CD8-positive, alpha-beta memory T cell (primary cell): ENCODE measurements around the gene IL21R. TPM values are rescaled to one million over a fixed set of nuclear protein-coding genes. Genes with fewer than 3 reads are reported as not detected.
"Not testable (repeated sequence)": the region's sequence is repeated elsewhere in the genome, so short reads cannot be mapped to it uniquely, and the experiment has no call there.

ENCODE experiments used
- CTCF ChIA-PET: fragments of 350-600 bp; sonication (Branson Sonifier 250); formaldehyde crosslinking; loops from one replicate; lab custom pipeline; 2021; ENCODE audit warnings: antibody characterized with exemption; lab: Charles Lee
- POLR2A ChIA-PET: fragments of 350-600 bp; sonication (Branson Sonifier 250); formaldehyde crosslinking; loops from one replicate; lab custom pipeline; 2021; ENCODE audit warnings: antibody characterized with exemption; lab: Charles Lee
- DNase-seq, 5 donors: peaks; one replicate each; pipeline versions ENCODE4 v3.0.0 to v3.0.0-alpha.2; 2020 to 2022; ENCODE audit warnings: mixed read lengths in 1 of 5
- H3K27ac ChIP-seq: one replicate; pipeline ENCODE4 v1.7.0; 2013; ENCODE audit warnings: low read depth, mild to moderate bottlenecking, low read length, moderate library complexity
- H3K27me3 ChIP-seq: 2 replicates; pipeline ENCODE4 v1.7.0; 2013; ENCODE audit warnings: low read length, mild to moderate bottlenecking; ENCODE audit not compliant: insufficient read depth, poor library complexity, severe bottlenecking
- H3K36me3 ChIP-seq: 2 replicates; pipeline ENCODE4 v1.7.0; 2013; ENCODE audit warnings: mild to moderate bottlenecking, low read length, moderate library complexity; ENCODE audit not compliant: insufficient read depth
- H3K4me1 ChIP-seq: 2 replicates; pipeline ENCODE4 v1.7.0; 2013; ENCODE audit warnings: mild to moderate bottlenecking, low read length, moderate library complexity; ENCODE audit not compliant: insufficient read depth
- H3K4me3 ChIP-seq: 2 replicates; pipeline ENCODE4 v1.7.0; 2013; ENCODE audit warnings: mild to moderate bottlenecking, low read length
- H3K9me3 ChIP-seq: 2 replicates; pipeline ENCODE4 v1.7.0; 2013; ENCODE audit warnings: mild to moderate bottlenecking, low read length
- H3K27ac Mint-ChIP-seq, 8 donors: one replicate each; pipeline ENCODE4 v1.8.0; 2020 to 2021; ENCODE audit warnings: mixed read lengths in 8 of 8, mild to moderate bottlenecking in 6 of 8, inconsistent platforms in 3 of 8, moderate library complexity in 3 of 8
- H3K27me3 Mint-ChIP-seq, 2 donors: one replicate each; pipeline ENCODE4 v1.8.0; 2020 to 2021; ENCODE audit warnings: mixed read lengths in 2 of 2, mild to moderate bottlenecking in 1 of 2, moderate library complexity in 1 of 2
- H3K36me3 Mint-ChIP-seq, 3 donors: one replicate each; pipeline ENCODE4 v1.8.0; 2020 to 2021; ENCODE audit warnings: mixed read lengths in 3 of 3, inconsistent platforms in 1 of 3, mild to moderate bottlenecking in 1 of 3
- H3K4me1 Mint-ChIP-seq, 3 donors: one replicate each; pipeline ENCODE4 v1.8.0; 2020 to 2021; ENCODE audit warnings: mixed read lengths in 3 of 3, inconsistent platforms in 1 of 3, mild to moderate bottlenecking in 1 of 3
- H3K4me3 Mint-ChIP-seq, 7 donors: one replicate each; pipeline ENCODE4 v1.8.0; 2020 to 2021; ENCODE audit warnings: mixed read lengths in 7 of 7, mild to moderate bottlenecking in 6 of 7, moderate library complexity in 4 of 7, inconsistent platforms in 2 of 7
- H3K9me3 Mint-ChIP-seq, 5 donors: one replicate each; pipeline ENCODE4 v1.8.0; 2020 to 2022; ENCODE audit warnings: mixed read lengths in 5 of 5, mild to moderate bottlenecking in 3 of 5, moderate library complexity in 2 of 5, inconsistent platforms in 1 of 5
- polyA plus RNA-seq: library from polyadenylated mRNA; unstranded; fragments of 300-500 nt; fragmentation: Illumina TruSeq; gene quantifications from one replicate; pipeline ENCODE4 v1.2.3, GENCODE V29; 2021
- total RNA-seq, 2 experiments: library from RNA; stranded (reverse); gene quantifications; one replicate each; pipeline ENCODE4 v1.2.3, GENCODE V29; 2021

IL21R gene
- total and polyA plus RNA-seq, 3 experiments from 2014 or later, result 53.7 to 84.5 (median 80.5) TPM

DNA sequence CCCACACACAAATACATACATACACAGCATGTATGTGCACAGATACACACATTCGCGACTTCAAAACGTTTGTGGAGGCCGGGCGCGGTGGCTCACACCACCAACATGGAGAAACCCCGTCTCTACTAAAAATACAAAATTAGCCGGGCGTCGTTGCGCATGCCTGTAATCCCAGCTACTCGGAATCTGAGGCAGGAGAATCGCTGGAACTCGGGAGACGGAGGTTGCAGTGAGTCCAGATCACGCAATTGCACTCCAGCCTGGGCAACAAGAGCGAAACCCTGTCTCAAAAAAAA lies 55.6 kb downstream of the IL21R start:
- H3K27me3 Mint-ChIP-seq, H3K4me3 ChIP-seq, DNase-seq, H3K9me3 Mint-ChIP-seq, H3K36me3 ChIP-seq, POLR2A ChIA-PET, H3K4me3 Mint-ChIP-seq, H3K9me3 ChIP-seq, H3K27me3 ChIP-seq, H3K27ac ChIP-seq: not testable (repeated sequence)
- peaks cover 50 to 85% (median 52%) of the 10 kb centered on the region in 3 donors for H3K4me1 Mint-ChIP-seq
- peak overlapping the region in 6 of 8 donors; percentile 87 to 99 (median 93) for H3K27ac Mint-ChIP-seq
- H3K4me1 ChIP-seq, result peaks cover 61% of the 10 kb centered on the region
- H3K36me3 Mint-ChIP-seq, result peaks cover 6 to 28% (median 6%) of the 10 kb centered on the region in 3 donors
- CTCF ChIA-PET, result interaction anchor here (1.1 to 1.2 kb wide), 2 partner anchors 227 to 306 kb away, joined by 3 read pairs; no protein-coding TSS in a partner anchor

DNA sequence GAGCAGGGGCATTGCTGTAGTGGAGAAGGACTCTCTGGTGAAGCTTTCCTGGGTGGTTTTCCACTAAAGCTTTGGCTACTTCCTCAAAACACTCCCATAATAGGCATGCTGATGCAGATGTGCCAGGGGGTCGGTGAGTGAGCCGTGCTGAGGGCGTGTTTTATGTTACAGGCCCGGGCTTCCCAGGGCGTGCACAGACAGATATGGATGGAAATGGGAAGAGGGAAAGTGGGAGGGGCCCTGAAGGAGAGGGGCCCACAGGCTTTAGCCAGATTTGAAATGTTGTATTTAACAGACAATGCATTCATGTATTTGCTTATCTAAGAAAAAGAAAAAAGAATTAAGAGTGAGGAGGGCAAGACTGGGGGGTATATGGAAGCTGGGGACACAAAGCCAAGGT lies 56.3 kb downstream of the IL21R start:
- peak overlapping the region in 1 of 7 donors; percentile 38 for H3K4me3 Mint-ChIP-seq
- no peak overlapping the region for H3K27ac ChIP-seq
- peaks cover 6 to 28% (median 6%) of the 10 kb centered on the region in 3 donors for H3K36me3 Mint-ChIP-seq
- H3K36me3 ChIP-seq, result peaks cover 5% of the 10 kb centered on the region
- ChIA-PET CTCF (interaction anchor here (0.9 to 1.8 kb wide), 6 partner anchors 9 to 306 kb away, joined by 3 to 5 read pairs (median 3); partner anchors contain the start of gene KDM8), POLR2A (no interaction called here)
- H3K27ac Mint-ChIP-seq, result peak overlapping the region in 7 of 8 donors; percentile 17 to 89 (median 74)
- H3K9me3 Mint-ChIP-seq, result no peaks in the 10 kb centered on the region
- peaks cover 64% of the 10 kb centered on the region for H3K4me1 ChIP-seq
- peaks cover 0 to 2% of the 10 kb centered on the region in 2 donors for H3K27me3 Mint-ChIP-seq
- H3K9me3 ChIP-seq, result no peaks in the 10 kb centered on the region
- peaks cover 49 to 85% (median 53%) of the 10 kb centered on the region in 3 donors for H3K4me1 Mint-ChIP-seq
- no peak overlapping the region for H3K4me3 ChIP-seq
- DNase-seq, result no peak
- H3K27me3 ChIP-seq, result no peaks in the 10 kb centered on the region

DNA sequence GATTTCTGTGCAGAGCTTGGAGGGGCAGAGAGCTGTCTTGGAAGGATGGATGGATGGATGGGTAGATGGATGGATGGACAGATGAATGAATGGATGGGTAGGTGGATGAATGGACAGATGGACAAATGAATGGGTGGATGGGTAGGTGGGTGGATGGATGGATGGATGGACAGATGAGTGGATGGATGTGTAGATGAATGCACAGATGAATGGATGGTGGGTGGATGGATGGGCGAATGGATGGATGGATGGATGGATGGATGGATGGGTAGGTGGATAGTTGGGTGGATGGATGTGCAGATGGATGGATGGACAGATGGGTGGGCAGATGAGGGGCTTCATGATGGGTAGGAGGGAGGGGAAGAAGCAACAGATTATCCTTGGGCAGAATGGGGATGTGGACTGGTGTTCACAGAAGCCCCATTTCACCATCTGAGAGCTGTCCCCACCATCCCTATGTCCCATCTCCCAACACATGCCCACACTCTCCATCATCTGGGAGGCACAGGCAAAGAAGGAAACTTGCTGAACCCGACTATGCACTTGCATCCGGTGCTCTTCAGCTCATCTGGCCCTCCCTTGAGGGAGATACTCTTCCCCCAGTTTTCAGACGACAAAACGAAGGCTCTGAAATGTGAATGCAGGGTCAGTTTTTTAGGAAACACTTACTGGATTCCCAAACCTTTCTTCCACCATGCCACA lies 57.2 kb downstream of the IL21R start:
- Mint-ChIP-seq H3K36me3 (peaks cover 6 to 35% (median 6%) of the 10 kb centered on the region in 3 donors), H3K9me3 (no peaks in the 10 kb centered on the region), H3K4me3 (peak overlapping the region in 3 of 7 donors; percentile 4 to 53 (median 38)), H3K4me1 (peaks cover 55 to 90% (median 59%) of the 10 kb centered on the region in 3 donors), H3K27ac (peak overlapping the region in 7 of 8 donors; percentile 62 to 91 (median 85)), H3K27me3 (peaks cover 0 to 6% of the 10 kb centered on the region in 2 donors)
- H3K4me3 ChIP-seq, result no peak overlapping the region
- H3K36me3 ChIP-seq, result peaks cover 5% of the 10 kb centered on the region
- peaks cover 73% of the 10 kb centered on the region for H3K4me1 ChIP-seq
- no peaks in the 10 kb centered on the region for H3K27me3 ChIP-seq
- no peak overlapping the region for H3K27ac ChIP-seq
- CTCF ChIA-PET, result interaction anchor here (0.9 to 1.8 kb wide), 9 partner anchors 8 to 280 kb away, joined by 3 to 9 read pairs (median 3); partner anchors contain the start of gene KDM8
- POLR2A ChIA-PET, result interaction anchor here (1.0 to 1.4 kb wide), 2 partner anchors 8 to 224 kb away, joined by 3 to 7 read pairs; no protein-coding TSS in a partner anchor
- no peak for DNase-seq
- H3K9me3 ChIP-seq, result no peaks in the 10 kb centered on the region

DNA sequence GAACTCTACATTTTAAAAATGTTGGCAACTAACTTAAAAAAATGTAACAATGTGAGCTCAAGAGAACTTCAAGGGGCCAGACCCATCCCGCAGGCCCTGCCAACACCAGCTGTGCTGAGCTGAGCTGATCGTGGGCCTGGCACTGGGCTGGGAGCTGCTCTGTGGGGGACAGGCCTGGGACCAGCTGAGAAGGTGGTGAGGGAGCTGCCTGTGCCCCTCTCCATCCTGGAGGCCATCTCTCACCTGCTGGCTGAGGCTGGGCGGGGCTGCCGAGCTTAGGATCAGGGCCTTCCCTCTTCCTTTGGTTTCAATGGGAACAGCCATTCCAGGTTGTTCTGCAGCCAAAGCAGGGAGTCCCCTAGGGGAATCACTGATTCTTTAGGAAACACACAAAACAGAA lies 58.2 kb downstream of the IL21R start:
- Mint-ChIP-seq H3K27ac (peak overlapping the region in 7 of 8 donors; percentile 12 to 91 (median 76)), H3K4me1 (peaks cover 55 to 95% (median 59%) of the 10 kb centered on the region in 3 donors), H3K36me3 (peaks cover 6 to 40% (median 6%) of the 10 kb centered on the region in 3 donors), H3K9me3 (no peaks in the 10 kb centered on the region), H3K4me3 (peak overlapping the region in 3 of 7 donors; percentile 19 to 61 (median 28)), H3K27me3 (peaks cover 0 to 5% of the 10 kb centered on the region in 2 donors)
- Histone ChIP-seq H3K4me1 (peaks cover 78% of the 10 kb centered on the region), H3K27ac (no peak overlapping the region), H3K36me3 (peaks cover 5% of the 10 kb centered on the region), H3K4me3 (no peak overlapping the region), H3K27me3 (no peaks in the 10 kb centered on the region), H3K9me3 (no peaks in the 10 kb centered on the region)
- CTCF ChIA-PET, result interaction anchor here (0.9 to 1.8 kb wide), 8 partner anchors 53 to 307 kb away, joined by 3 to 9 read pairs (median 4); partner anchors contain the start of gene KDM8
- POLR2A ChIA-PET, result interaction anchor here (0.5 to 1.4 kb wide), 3 partner anchors 10 to 298 kb away, joined by 3 to 7 read pairs (median 3); no protein-coding TSS in a partner anchor
- no peak for DNase-seq

DNA sequence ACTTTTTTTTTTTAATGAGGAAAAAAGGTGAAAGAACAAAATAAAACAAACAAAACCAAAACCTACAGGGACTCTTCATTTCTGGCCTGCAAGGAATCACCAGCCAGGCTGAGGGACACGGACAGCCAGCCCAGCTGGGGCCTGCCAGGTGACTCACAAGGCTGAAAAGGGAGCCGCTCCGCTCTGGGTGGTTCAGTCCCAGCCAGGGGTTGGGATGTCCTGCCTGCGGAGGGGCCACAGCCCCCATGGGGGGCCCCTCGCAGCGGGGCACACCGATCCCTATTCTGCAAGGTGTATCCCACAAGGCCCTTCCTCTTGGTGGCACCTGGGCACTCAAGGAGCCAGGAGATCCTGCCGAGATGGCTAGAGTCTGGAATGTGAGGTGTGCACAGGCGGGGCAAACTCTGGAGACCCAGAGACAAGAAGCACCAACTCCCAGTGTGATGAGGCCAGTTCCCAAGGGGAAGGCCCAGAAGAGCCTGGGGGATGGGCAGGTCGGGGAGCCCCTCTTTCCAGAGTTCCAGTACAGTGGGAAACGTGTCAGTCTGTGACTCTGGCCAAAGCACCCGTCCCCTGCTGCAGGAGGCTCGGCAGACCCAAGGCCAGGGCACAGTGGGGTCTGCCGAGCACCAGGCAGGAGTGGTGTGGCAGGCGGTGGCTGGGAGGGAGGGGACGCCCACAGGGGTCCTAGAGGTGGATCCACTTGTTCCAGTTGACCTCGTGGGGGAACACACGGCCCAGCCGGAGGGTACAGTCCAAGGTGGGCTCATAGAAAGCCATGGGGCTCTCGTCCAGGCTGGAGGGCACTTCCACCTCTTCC lies 58.9 kb downstream of the IL21R start:
- DNase-seq, result no peak
- Mint-ChIP-seq H3K4me1 (peaks cover 55 to 95% (median 58%) of the 10 kb centered on the region in 3 donors), H3K4me3 (peak overlapping the region in 5 of 7 donors; percentile 27 to 74 (median 36)), H3K27ac (peak overlapping the region; percentile 53 to 99 (median 85)), H3K27me3 (peaks cover 0 to 5% of the 10 kb centered on the region in 2 donors), H3K36me3 (peaks cover 6 to 44% (median 6%) of the 10 kb centered on the region in 3 donors), H3K9me3 (no peaks in the 10 kb centered on the region)
- H3K4me1 ChIP-seq, result peaks cover 78% of the 10 kb centered on the region
- H3K4me3 ChIP-seq, result no peak overlapping the region
- ChIA-PET CTCF (interaction anchor here (1.1 to 1.3 kb wide), 5 partner anchors 94 to 308 kb away, joined by 3 to 9 read pairs (median 4); no protein-coding TSS in a partner anchor), POLR2A (interaction anchor here (1.4 kb wide), 1 partner anchor 10 kb away, joined by 7 read pairs; no protein-coding TSS in a partner anchor)
- H3K27ac ChIP-seq, result no peak overlapping the region
- H3K36me3 ChIP-seq, result peaks cover 6% of the 10 kb centered on the region
- H3K27me3 ChIP-seq, result no peaks in the 10 kb centered on the region
- H3K9me3 ChIP-seq, result no peaks in the 10 kb centered on the region

DNA sequence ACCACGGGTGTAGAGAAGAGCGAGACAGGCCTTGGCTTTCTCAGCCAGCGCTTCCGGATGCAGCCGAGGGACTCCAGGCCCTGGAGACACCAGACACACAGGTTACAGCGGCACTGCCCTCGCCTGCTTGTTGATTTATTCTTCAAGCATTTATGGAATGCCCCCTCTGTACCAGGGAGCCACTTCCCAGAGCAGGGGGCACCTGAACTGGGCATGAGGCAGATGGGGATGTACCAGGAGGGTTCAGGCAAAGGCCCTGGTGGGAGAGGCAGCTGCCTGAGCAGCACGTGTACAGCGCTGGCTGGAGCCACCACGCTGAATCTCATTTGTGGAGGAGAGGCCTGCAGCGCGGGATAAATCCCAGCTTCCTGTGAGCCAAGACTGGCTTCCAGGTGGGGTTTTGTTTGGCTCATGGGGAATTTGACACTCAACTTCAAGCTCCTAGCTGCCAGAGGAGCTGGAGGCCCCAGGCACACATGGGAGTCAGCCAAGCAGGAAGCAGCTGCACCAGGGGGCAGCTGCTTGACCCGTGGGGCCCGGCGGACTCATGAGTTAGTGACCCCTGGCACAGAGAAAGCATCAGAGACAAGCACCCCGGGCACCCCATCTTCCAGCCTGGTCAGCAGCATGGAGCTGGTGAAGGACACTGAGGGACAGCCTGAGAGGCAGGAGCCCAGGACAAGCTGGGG lies 59.7 kb downstream of the IL21R start:
- Histone ChIP-seq H3K4me3 (no peak overlapping the region), H3K4me1 (peaks cover 74% of the 10 kb centered on the region), H3K27ac (no peak overlapping the region), H3K27me3 (no peaks in the 10 kb centered on the region), H3K9me3 (no peaks in the 10 kb centered on the region), H3K36me3 (peaks cover 12% of the 10 kb centered on the region)
- H3K27ac Mint-ChIP-seq, result peak overlapping the region; percentile 53 to 99 (median 85)
- DNase-seq, result no peak
- peak overlapping the region in 6 of 7 donors; percentile 26 to 91 (median 45) for H3K4me3 Mint-ChIP-seq
- H3K36me3 Mint-ChIP-seq, result peaks cover 6 to 52% (median 6%) of the 10 kb centered on the region in 3 donors
- H3K4me1 Mint-ChIP-seq, result peaks cover 55 to 95% (median 61%) of the 10 kb centered on the region in 3 donors
- peaks cover 0 to 5% of the 10 kb centered on the region in 2 donors for H3K27me3 Mint-ChIP-seq
- no peaks in the 10 kb centered on the region for H3K9me3 Mint-ChIP-seq
- ChIA-PET CTCF (interaction anchor here (0.7 to 3.3 kb wide), 9 partner anchors 11 to 305 kb away, joined by 3 to 20 read pairs (median 5); no protein-coding TSS in a partner anchor), POLR2A (interaction anchor here (1.7 kb wide), 1 partner anchor 11 kb away, joined by 8 read pairs; no protein-coding TSS in a partner anchor)
